ENCODE results near the gene PLA2G2A. TPM values are rescaled to one million over a fixed set of nuclear protein-coding genes. Genes with fewer than 3 reads are reported as not detected.

The PLA2G2A gene
- total and polyA plus RNA-seq, 8 donors: 2.8 to 52.3 (median 24.4) TPM

- Histone ChIP-seq H3K4me1 (peaks cover 0 to 17% (median 3%) of the 10 kb centered on the region in 4 donors), H3K27ac (no peak overlapping the region), H3K4me3 (no peak overlapping the region), H3K9me3 (no peaks in the 10 kb centered on the region), H3K36me3 (no peaks in the 10 kb centered on the region), H3K27me3 (peaks cover 0 to 29% (median 0%) of the 10 kb centered on the region in 3 donors)
- TF ChIP-seq CTCF (IDR thresholded peaks at IDR 0.05) (no peak), POLR2A (IDR thresholded peaks at IDR 0.05) (no peak), EP300 (IDR thresholded peaks at IDR 0.05) (no peak), POLR2AphosphoS5 (IDR thresholded peaks at IDR 0.05) (no peak)
- 81 to 91% (median 91%) methylated on average over 1 of the region's 1 CpG for WGBS, 5 donors
- intact Hi-C loops (cut with DNase I; ENCODE audit: low total_unique reads): no loop called here
- no peak for DNase-seq
These were observed 7.8 kb downstream of the PLA2G2A start for GRCh38 chr1:19971664-19972063.

GRCh38 chr1:19969898-19970660 lies 9.3 kb downstream of the PLA2G2A start:
- no peak for DNase-seq
- H3K27ac ChIP-seq: no peak overlapping the region
- 69 to 78% (median 71%) methylated on average over 5 of the region's 5 CpGs for WGBS, 5 donors
- no peaks in the 10 kb centered on the region for H3K36me3 ChIP-seq
- H3K27me3 ChIP-seq: peaks cover 0 to 24% (median 0%) of the 10 kb centered on the region in 3 donors
- H3K9me3 ChIP-seq: no peaks in the 10 kb centered on the region
- no peak overlapping the region for H3K4me3 ChIP-seq
- peaks cover 0 to 15% (median 2%) of the 10 kb centered on the region in 4 donors for H3K4me1 ChIP-seq
- intact Hi-C loops (cut with DNase I; ENCODE audit: low total_unique reads): no loop called here
- no peak for TF ChIP-seq CTCF (IDR thresholded peaks at IDR 0.05)
- TF ChIP-seq EP300 (IDR thresholded peaks at IDR 0.05): no peak
- TF ChIP-seq POLR2A (IDR thresholded peaks at IDR 0.05): no peak

- H3K36me3 ChIP-seq: no peaks in the 10 kb centered on the region
- no peak overlapping the region for H3K27ac ChIP-seq
- H3K4me3 ChIP-seq: no peak overlapping the region
- H3K4me1 ChIP-seq: no peaks in the 10 kb centered on the region
- peak in 1 of 2 donors; percentile 16 for DNase-seq
- peaks cover 0 to 7% (median 3%) of the 10 kb centered on the region in 4 donors for H3K9me3 ChIP-seq
- TF ChIP-seq POLR2A (IDR thresholded peaks at IDR 0.05) (no peak), EP300 (IDR thresholded peaks at IDR 0.05) (no peak), POLR2AphosphoS5 (IDR thresholded peaks at IDR 0.05) (no peak), CTCF (IDR thresholded peaks at IDR 0.05) (no peak)
- H3K27me3 ChIP-seq: peaks cover 0 to 24% (median 0%) of the 10 kb centered on the region in 3 donors
- intact Hi-C loops (cut with DNase I; ENCODE audit: low total_unique reads): no loop called here
- 75 to 82% (median 77%) methylated on average over 9 of the region's 9 CpGs for WGBS, 5 donors
These were observed 11.6 kb downstream of the PLA2G2A start for GRCh38 chr1:19967808-19968207.

GRCh38 chr1:19964542-19964941 lies 14.9 kb downstream of the PLA2G2A start:
- 58 to 93% (median 76%) methylated on average over 2 of the region's 2 CpGs for WGBS, 5 donors
- H3K36me3 ChIP-seq: no peaks in the 10 kb centered on the region
- H3K27me3 ChIP-seq: peaks cover 0 to 20% (median 0%) of the 10 kb centered on the region in 3 donors
- TF ChIP-seq POLR2A (IDR thresholded peaks at IDR 0.05): no peak
- no peak for TF ChIP-seq CTCF (IDR thresholded peaks at IDR 0.05)
- no peak for TF ChIP-seq POLR2AphosphoS5 (IDR thresholded peaks at IDR 0.05)
- TF ChIP-seq EP300 (IDR thresholded peaks at IDR 0.05): no peak
- H3K4me1 ChIP-seq: no peaks in the 10 kb centered on the region
- H3K9me3 ChIP-seq: peaks cover 0 to 7% (median 3%) of the 10 kb centered on the region in 4 donors
- DNase-seq: no peak
- intact Hi-C loops (cut with DNase I; ENCODE audit: low total_unique reads): no loop called here
- no peak overlapping the region for H3K4me3 ChIP-seq
- H3K27ac ChIP-seq: no peak overlapping the region
